ENCODE measurements around the gene ARL10.

DNA sequence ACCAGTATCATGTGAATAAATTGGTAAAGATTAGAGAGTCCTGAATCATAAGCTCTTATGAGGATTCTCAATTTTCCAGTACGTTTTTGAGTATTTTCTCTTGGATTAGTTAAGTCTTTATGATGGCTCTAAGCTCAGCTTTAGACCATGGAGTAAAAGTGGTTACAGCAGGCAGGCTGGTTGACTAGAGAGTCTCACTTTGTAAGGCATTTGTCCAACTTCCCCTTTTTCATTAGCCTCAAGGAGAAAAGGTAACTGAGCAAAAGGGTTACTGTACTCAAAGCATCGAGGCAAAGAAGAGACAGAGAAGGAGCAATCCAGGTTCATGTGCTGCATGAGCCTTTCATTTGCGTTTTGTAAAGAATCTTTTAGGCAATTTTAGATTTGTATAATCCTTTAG lies 14.6 kb downstream of the ARL10 start:
- TF ChIP-seq, protein P1, sequence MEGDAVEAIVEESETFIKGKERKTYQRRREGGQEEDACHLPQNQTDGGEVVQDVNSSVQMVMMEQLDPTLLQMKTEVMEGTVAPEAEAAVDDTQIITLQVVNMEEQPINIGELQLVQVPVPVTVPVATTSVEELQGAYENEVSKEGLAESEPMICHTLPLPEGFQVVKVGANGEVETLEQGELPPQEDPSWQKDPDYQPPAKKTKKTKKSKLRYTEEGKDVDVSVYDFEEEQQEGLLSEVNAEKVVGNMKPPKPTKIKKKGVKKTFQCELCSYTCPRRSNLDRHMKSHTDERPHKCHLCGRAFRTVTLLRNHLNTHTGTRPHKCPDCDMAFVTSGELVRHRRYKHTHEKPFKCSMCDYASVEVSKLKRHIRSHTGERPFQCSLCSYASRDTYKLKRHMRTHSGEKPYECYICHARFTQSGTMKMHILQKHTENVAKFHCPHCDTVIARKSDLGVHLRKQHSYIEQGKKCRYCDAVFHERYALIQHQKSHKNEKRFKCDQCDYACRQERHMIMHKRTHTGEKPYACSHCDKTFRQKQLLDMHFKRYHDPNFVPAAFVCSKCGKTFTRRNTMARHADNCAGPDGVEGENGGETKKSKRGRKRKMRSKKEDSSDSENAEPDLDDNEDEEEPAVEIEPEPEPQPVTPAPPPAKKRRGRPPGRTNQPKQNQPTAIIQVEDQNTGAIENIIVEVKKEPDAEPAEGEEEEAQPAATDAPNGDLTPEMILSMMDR (IDR thresholded peaks at IDR 0.05; ENCODE audit: insufficient read depth, low read depth, low read length) = no peak
- no peak for TF ChIP-seq EZH2 (IDR thresholded peaks at IDR 0.05; ENCODE audit: insufficient read depth, low read length)

All from astrocyte (in vitro differentiated cells and primary cell).